A172 (cell line): ENCODE data around the gene STK39. TPM values are rescaled to one million over a fixed set of nuclear protein-coding genes. Genes with fewer than 3 reads are reported as not detected.
A peak's percentile ranks its signal among the peaks of the same experiment; 100 is the strongest.

Experiments
- DNase-seq: peaks from one replicate; pipeline ENCODE4 v3.0.0-alpha.2; 2015; ENCODE audit warnings: low spot score
- total RNA-seq: library from RNA; depleted of rRNA; stranded (reverse); fragments of >200 nt; shearing (Covaris generic); gene quantifications from 2 replicates; pipeline ENCODE4 v1.2.3, GENCODE V29; 2014

The STK39 gene
- total RNA-seq, 1 experiment from 2014 or later, result 35.3 TPM

GRCh38 chr2:168243061-168243460 is 4.3 kb downstream of the STK39 start:
- DNase-seq, result no peak

GRCh38 chr2:168241746-168242145 is 5.6 kb downstream of the STK39 start:
- no peak for DNase-seq

GRCh38 chr2:168241208-168241607 is 6.2 kb downstream of the STK39 start:
- DNase-seq, result no peak

- DNase-seq, result no peak
Measured at GRCh38 chr2:168239281-168239680, 8.1 kb downstream of the STK39 start.

- no peak for DNase-seq
Measured at GRCh38 chr2:168237741-168238140, 9.7 kb downstream of the STK39 start.

- no peak for DNase-seq
Measured at GRCh38 chr2:168234407-168235085, 12.8 kb downstream of the STK39 start.

- DNase-seq, result no peak
Measured at GRCh38 chr2:168233726-168234406, 13.5 kb downstream of the STK39 start.

GRCh38 chr2:168233166-168233565 is 14.2 kb downstream of the STK39 start:
- no peak for DNase-seq

- no peak for DNase-seq
Measured at GRCh38 chr2:168231609-168232241, 15.7 kb downstream of the STK39 start.

- no peak for DNase-seq
Measured at GRCh38 chr2:168230389-168230788, 17.0 kb downstream of the STK39 start.

GRCh38 chr2:168224346-168224745 is 23.0 kb downstream of the STK39 start:
- no peak for DNase-seq

GRCh38 chr2:168222088-168222487 is 25.3 kb downstream of the STK39 start:
- DNase-seq, result no peak

- peak; percentile 57 for DNase-seq
Measured at GRCh38 chr2:168220965-168221819, 26.2 kb downstream of the STK39 start.

GRCh38 chr2:168217920-168218319 is 29.5 kb downstream of the STK39 start:
- DNase-seq, result peak; percentile 35

- DNase-seq, result peak; percentile 81
Measured at GRCh38 chr2:168216351-168217005, 30.9 kb downstream of the STK39 start.

GRCh38 chr2:168215813-168216212 is 31.6 kb downstream of the STK39 start:
- no peak for DNase-seq

- peak; percentile 42 for DNase-seq
Measured at GRCh38 chr2:168212866-168213265, 34.5 kb downstream of the STK39 start.

GRCh38 chr2:168212167-168212566 is 35.2 kb downstream of the STK39 start:
- DNase-seq, result no peak

- DNase-seq, result no peak
Measured at GRCh38 chr2:168211664-168212163, 35.7 kb downstream of the STK39 start.

GRCh38 chr2:168210895-168211570 is 36.4 kb downstream of the STK39 start:
- peak; percentile 99 for DNase-seq
